H9 (cell line): ENCODE measurements around the gene UBE2L5. TPM values are rescaled to one million over a fixed set of nuclear protein-coding genes. Genes with fewer than 3 reads are reported as not detected.

Experiments used
- DNase-seq: peaks from one replicate; pipeline ENCODE4 v3.0.0-alpha.2; 2017
- H2AFZ ChIP-seq: one replicate; pipeline ENCODE4 v1.6.1; 2013; ENCODE audit warnings: mild to moderate bottlenecking, low read length, control low read depth, moderate library complexity
- H2AK5ac ChIP-seq: 2 replicates; pipeline ENCODE4 v1.6.1; 2013; ENCODE audit warnings: low read length, control low read depth, mixed read lengths; ENCODE audit not compliant: insufficient read length
- H2BK120ac ChIP-seq: one replicate; pipeline ENCODE4 v1.6.1; 2013; ENCODE audit warnings: low read depth, mild to moderate bottlenecking, low read length, control low read depth, inconsistent platforms; ENCODE audit not compliant: poor library complexity, severe bottlenecking
- H2BK12ac ChIP-seq: 2 replicates; pipeline ENCODE4 v1.6.1; 2013; ENCODE audit warnings: low read length, control low read depth, mixed read lengths, low read depth; ENCODE audit not compliant: insufficient read length
- H2BK15ac ChIP-seq: 2 replicates; pipeline ENCODE4 v1.6.1; 2013; ENCODE audit warnings: low read depth, low read length, control low read depth
- H2BK20ac ChIP-seq: one replicate; pipeline ENCODE4 v1.6.1; 2013; ENCODE audit warnings: low read depth, mild to moderate bottlenecking, low read length, control low read depth, inconsistent platforms; ENCODE audit not compliant: poor library complexity, severe bottlenecking
- H2BK5ac ChIP-seq: 2 replicates; pipeline ENCODE4 v1.6.1; 2013; ENCODE audit warnings: low read length, control low read depth, mixed read lengths; ENCODE audit not compliant: insufficient read length
- H3K14ac ChIP-seq: 2 replicates; pipeline ENCODE4 v1.6.1; 2013; ENCODE audit warnings: low read length, control low read depth; ENCODE audit not compliant: insufficient read depth
- H3K18ac ChIP-seq: 2 replicates; pipeline ENCODE4 v1.6.1; 2013; ENCODE audit warnings: low read depth, mild to moderate bottlenecking, mixed read lengths, low read length, control low read depth; ENCODE audit not compliant: insufficient read length
- H3K23ac ChIP-seq: 2 replicates; pipeline ENCODE4 v1.6.1; 2013; ENCODE audit warnings: low read length, control low read depth, mixed read lengths, low read depth; ENCODE audit not compliant: insufficient read length
- H3K23me2 ChIP-seq: 2 replicates; pipeline ENCODE4 v1.6.1; 2013; ENCODE audit warnings: low read depth, mild to moderate bottlenecking, mixed read lengths, low read length, control low read depth; ENCODE audit not compliant: insufficient read length, poor library complexity, severe bottlenecking
- H3K27ac ChIP-seq: 2 replicates; pipeline ENCODE4 v1.5.1; 2013; ENCODE audit warnings: low read length, control low read depth, mixed read lengths, low read depth; ENCODE audit not compliant: insufficient read length
- H3K27me3 ChIP-seq: 2 replicates; pipeline ENCODE4 v1.6.1; 2013; ENCODE audit warnings: low read length, control low read depth, inconsistent platforms; ENCODE audit not compliant: insufficient read depth
- H3K4ac ChIP-seq: 2 replicates; pipeline ENCODE4 v1.6.1; 2013; ENCODE audit warnings: low read depth, mild to moderate bottlenecking, control low read depth, inconsistent platforms, low read length, moderate library complexity
- H3K4me1 ChIP-seq: 2 replicates; pipeline ENCODE4 v1.6.1; 2013; ENCODE audit warnings: low read length, control low read depth, inconsistent platforms; ENCODE audit not compliant: insufficient read depth
- H3K4me2 ChIP-seq: 2 replicates; pipeline ENCODE4 v1.6.1; 2013; ENCODE audit warnings: low read length, control low read depth, mixed read lengths; ENCODE audit not compliant: insufficient read length, insufficient read depth
- H3K56ac ChIP-seq: 2 replicates; pipeline ENCODE4 v1.6.1; 2013; ENCODE audit warnings: low read depth, mild to moderate bottlenecking, mixed read lengths, low read length, control low read depth; ENCODE audit not compliant: insufficient read length
- H3K79me1 ChIP-seq: 2 replicates; pipeline ENCODE4 v1.6.1; 2013; ENCODE audit warnings: low read depth, mild to moderate bottlenecking, moderate library complexity, low read length, control low read depth, inconsistent platforms; ENCODE audit not compliant: insufficient read depth, poor library complexity, severe bottlenecking
- H3K79me2 ChIP-seq: 2 replicates; pipeline ENCODE4 v1.6.1; 2013; ENCODE audit warnings: low read length, control low read depth, inconsistent platforms; ENCODE audit not compliant: insufficient read depth
- H3K9ac ChIP-seq: 2 replicates; pipeline ENCODE4 v1.6.1; 2013; ENCODE audit warnings: low read length, control low read depth, mixed read lengths; ENCODE audit not compliant: insufficient read length; ENCODE audit errors: extremely low read depth
- H3K9me3 ChIP-seq: one replicate; pipeline ENCODE4 v1.6.1; 2013; ENCODE audit warnings: low read depth, low read length, inconsistent platforms; ENCODE audit not compliant: control insufficient read depth
- H3T11ph ChIP-seq: one replicate; pipeline ENCODE4 v1.6.1; 2013; ENCODE audit warnings: mild to moderate bottlenecking, low read length, control low read depth, inconsistent platforms
- H4K20me1 ChIP-seq: one replicate; pipeline ENCODE4 v1.6.1; 2013; ENCODE audit not compliant: control insufficient read depth, insufficient read length, insufficient read depth
- H4K5ac ChIP-seq: 2 replicates; pipeline ENCODE4 v1.6.1; 2013; ENCODE audit warnings: low read depth, mild to moderate bottlenecking, mixed read lengths, low read length, control low read depth; ENCODE audit not compliant: insufficient read length
- H4K8ac ChIP-seq: replicated peaks from 2 replicates; pipeline ENCODE4 v1.6.1; 2013; ENCODE audit warnings: low read length, control low read depth, mixed read lengths, low read depth; ENCODE audit not compliant: insufficient read length
- H4K91ac ChIP-seq: 2 replicates; pipeline ENCODE4 v1.6.1; 2013; ENCODE audit warnings: low read depth, mild to moderate bottlenecking, moderate library complexity, mixed read lengths, low read length, control low read depth; ENCODE audit not compliant: insufficient read length
- H3K27ac Mint-ChIP-seq, 3 experiments: 2 replicates in 2 of 3; 3 replicates in 1 of 3; pipeline ENCODE4 v1.8.0; 2020 to 2021; ENCODE audit warnings: mixed read lengths in 3 of 3, mild to moderate bottlenecking in 1 of 3, moderate library complexity in 1 of 3
- H3K27me3 Mint-ChIP-seq: 2 replicates; pipeline ENCODE4 v1.8.0; 2021; ENCODE audit warnings: low read depth, mild to moderate bottlenecking, moderate library complexity, mixed read lengths
- H3K36me3 Mint-ChIP-seq, 3 experiments: 2 replicates in 2 of 3; 3 replicates in 1 of 3; pipeline ENCODE4 v1.8.0; 2020 to 2021; ENCODE audit warnings: low read depth in 3 of 3, mixed read lengths in 3 of 3; ENCODE audit not compliant: insufficient read depth in 1 of 3
- H3K4me1 Mint-ChIP-seq, 2 experiments: 2 replicates each; pipeline ENCODE4 v1.8.0; 2020; ENCODE audit warnings: mixed read lengths in 2 of 2
- H3K4me3 Mint-ChIP-seq, 2 experiments: 2 replicates in 1 of 2; 3 replicates in 1 of 2; pipeline ENCODE4 v1.8.0; 2020 to 2021; ENCODE audit warnings: mild to moderate bottlenecking in 2 of 2, mixed read lengths in 2 of 2, moderate library complexity in 1 of 2
- H3K9me3 Mint-ChIP-seq, 2 experiments: 2 replicates in 1 of 2; 3 replicates in 1 of 2; pipeline ENCODE4 v1.8.0; 2020; ENCODE audit warnings: mild to moderate bottlenecking in 2 of 2, mixed read lengths in 2 of 2, moderate library complexity in 1 of 2
- WGBS: extraction: QIAGEN DNeasy Blood & Tissue Kit; methylation state at CpG from one replicate; pipeline ENCODE4 v1.1.7; 2013; ENCODE audit warnings: missing lambda C conversion rate, low lambda C conversion rate, mixed read lengths; ENCODE audit not compliant: insufficient read length; ENCODE audit errors: extremely low coverage; 5-methylcytosine and 5-hydroxymethylcytosine counted together
- total RNA-seq: library from RNA; stranded (reverse); gene quantifications from 2 replicates; pipeline ENCODE4 v1.2.1, GENCODE V29; 2021
- TF ChIP-seq, protein P1 (sequence below): fragments of 200-600 bp; sonication (generic); conservative IDR thresholded peaks from 3 replicates; pipeline ENCODE4 v1.8.0; 2021; ENCODE audit warnings: antibody characterized with exemption, mild to moderate bottlenecking

UBE2L5 gene
- total RNA-seq, 1 experiment from 2014 or later, result 0.20 TPM

DNA sequence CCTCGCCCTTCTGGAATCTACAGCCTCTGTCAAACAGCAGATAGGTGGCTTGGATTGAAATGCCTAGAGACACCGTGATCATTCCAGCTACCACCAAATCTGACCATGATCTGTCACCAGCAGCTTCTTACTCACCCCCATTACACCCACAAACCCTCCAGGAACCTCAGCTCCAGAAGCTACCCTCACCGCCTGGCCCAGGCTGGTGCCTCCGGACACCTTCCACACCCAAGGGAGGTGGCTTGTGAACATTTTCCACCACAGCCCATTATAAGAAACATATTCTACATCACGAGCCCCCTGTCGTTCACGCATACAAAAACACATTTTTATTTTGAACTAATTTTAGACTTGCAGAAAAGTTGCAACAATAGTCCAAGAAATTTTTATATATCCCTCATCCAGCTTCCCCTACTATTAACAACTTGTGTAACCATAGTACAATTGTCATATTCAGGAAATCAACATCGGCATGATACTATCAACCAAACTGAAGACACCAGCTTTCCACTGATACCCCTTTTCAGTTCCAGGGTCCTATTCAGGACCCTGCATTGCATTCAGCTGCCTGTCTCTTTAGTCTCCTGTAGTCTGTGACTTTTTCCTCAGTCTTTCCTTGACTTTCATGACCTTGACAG, 15.4 kb upstream of the UBE2L5 start:
- Mint-ChIP-seq H3K36me3 (0 out of 7 replicates have a peak, but pooled peaks cover 0 to 1% (median 0%) of the 10 kb centered on the region in 3 experiments), H3K4me1 (peaks cover 15 to 18% of the 10 kb centered on the region in 2 experiments), H3K9me3 (no peaks in the 10 kb centered on the region; a peak in 2 of 5 replicates), H3K4me3 (no peak overlapping the region; a peak in 1 of 5 replicates), H3K27me3 (peaks cover 38% of the 10 kb centered on the region), H3K27ac (no peak overlapping the region)
- Histone ChIP-seq H3K4ac (no peak overlapping the region), H3K23ac (no peak overlapping the region), H3K4me2 (no peak overlapping the region), H2AK5ac (no peak overlapping the region), H3K4me1 (peaks cover 2% of the 10 kb centered on the region; the same call in 1 of the 2 replicates), H3K56ac (no peak overlapping the region), H3K79me1 (no peaks in the 10 kb centered on the region), H3K79me2 (no peaks in the 10 kb centered on the region), H3K27ac (no peak overlapping the region), H2BK120ac (no peak overlapping the region), H2BK5ac (no peak overlapping the region), H3K27me3 (0 out of 2 replicates have a peak, but pooled peaks cover 3% of the 10 kb centered on the region), H3K18ac (no peak overlapping the region), H3T11ph (no peak overlapping the region), H3K23me2 (no peaks in the 10 kb centered on the region), H2BK20ac (no peak overlapping the region), H3K9ac (no peak overlapping the region), H4K8ac (no peak overlapping the region), H4K5ac (no peak overlapping the region), H3K9me3 (no peaks in the 10 kb centered on the region), H2AFZ (no peak overlapping the region), H4K91ac (no peak overlapping the region), H2BK12ac (no peak overlapping the region), H4K20me1 (no peaks in the 10 kb centered on the region), H2BK15ac (no peak overlapping the region), H3K14ac (no peak overlapping the region)
- DNase-seq, result no peak
- WGBS, result no CpG with 5 or more reads among the region's 8 CpGs
- TF ChIP-seq, protein P1, sequence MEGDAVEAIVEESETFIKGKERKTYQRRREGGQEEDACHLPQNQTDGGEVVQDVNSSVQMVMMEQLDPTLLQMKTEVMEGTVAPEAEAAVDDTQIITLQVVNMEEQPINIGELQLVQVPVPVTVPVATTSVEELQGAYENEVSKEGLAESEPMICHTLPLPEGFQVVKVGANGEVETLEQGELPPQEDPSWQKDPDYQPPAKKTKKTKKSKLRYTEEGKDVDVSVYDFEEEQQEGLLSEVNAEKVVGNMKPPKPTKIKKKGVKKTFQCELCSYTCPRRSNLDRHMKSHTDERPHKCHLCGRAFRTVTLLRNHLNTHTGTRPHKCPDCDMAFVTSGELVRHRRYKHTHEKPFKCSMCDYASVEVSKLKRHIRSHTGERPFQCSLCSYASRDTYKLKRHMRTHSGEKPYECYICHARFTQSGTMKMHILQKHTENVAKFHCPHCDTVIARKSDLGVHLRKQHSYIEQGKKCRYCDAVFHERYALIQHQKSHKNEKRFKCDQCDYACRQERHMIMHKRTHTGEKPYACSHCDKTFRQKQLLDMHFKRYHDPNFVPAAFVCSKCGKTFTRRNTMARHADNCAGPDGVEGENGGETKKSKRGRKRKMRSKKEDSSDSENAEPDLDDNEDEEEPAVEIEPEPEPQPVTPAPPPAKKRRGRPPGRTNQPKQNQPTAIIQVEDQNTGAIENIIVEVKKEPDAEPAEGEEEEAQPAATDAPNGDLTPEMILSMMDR, result no peak
